Caco-2 (cell line): ENCODE measurements around the gene MAIP1. TPM values are rescaled to one million over a fixed set of nuclear protein-coding genes. Genes with fewer than 3 reads are reported as not detected.

Source experiments
- BruUV-seq: library from RNA; stranded (reverse); fragments of 400-500 nt; replicated peaks from 2 replicates; lab custom pipeline; 2021; lab: Mats Ljungman, UMichigan
- CTCF ChIA-PET: fragments of 300-600 bp; sonication (Branson Sonifier 250); formaldehyde crosslinking; loops from one replicate; lab custom pipeline; 2022; ENCODE audit warnings: antibody characterized with exemption; lab: Charles Lee
- POLR2A ChIA-PET: fragments of 300-600 bp; sonication (Branson Sonifier 250); formaldehyde crosslinking; loops from one replicate; lab custom pipeline; 2022; ENCODE audit warnings: antibody characterized with exemption; lab: Charles Lee
- DNase-seq, 2 experiments: peaks; one replicate each; pipeline versions ENCODE4 v3.0.0 to v3.0.0-alpha.2; 2020 to 2022
- H3K27me3 ChIP-seq: replicated peaks from 2 replicates; pipeline ENCODE4 v1.6.0; 2011; ENCODE audit warnings: low read length; ENCODE audit not compliant: control insufficient read depth, insufficient read depth
- H3K36me3 ChIP-seq: 2 replicates; pipeline ENCODE4 v1.5.1; 2011; ENCODE audit warnings: low read length; ENCODE audit not compliant: control insufficient read depth, insufficient read depth
- H3K4me1 ChIP-seq: fragments of 250-450 bp; sonication (Bioruptor Pico); 2 replicates; pipeline ENCODE4 v1.5.1; 2020; ENCODE audit warnings: mild to moderate bottlenecking
- H3K4me3 ChIP-seq: 2 replicates; pipeline ENCODE4 v1.5.1; 2011; ENCODE audit warnings: low read depth, mild to moderate bottlenecking, control low read depth, low read length
- H3K9me3 ChIP-seq: fragments of 250-450 bp; sonication (Bioruptor Pico); 2 replicates; pipeline ENCODE4 v1.5.1; 2020; ENCODE audit warnings: mild to moderate bottlenecking, moderate library complexity
- H3K27ac Mint-ChIP-seq: one replicate; pipeline ENCODE4 v1.8.0; 2022; ENCODE audit warnings: mixed read lengths; ENCODE audit not compliant: unreplicated experiment
- H3K27me3 Mint-ChIP-seq: one replicate; pipeline ENCODE4 v1.8.0; 2022; ENCODE audit warnings: mixed read lengths; ENCODE audit not compliant: insufficient read depth, unreplicated experiment
- H3K36me3 Mint-ChIP-seq: one replicate; pipeline ENCODE4 v1.8.0; 2022; ENCODE audit warnings: mild to moderate bottlenecking, mixed read lengths; ENCODE audit not compliant: insufficient read depth, unreplicated experiment
- H3K4me1 Mint-ChIP-seq: one replicate; pipeline ENCODE4 v1.8.0; 2022; ENCODE audit warnings: low read depth, mixed read lengths; ENCODE audit not compliant: unreplicated experiment
- H3K4me3 Mint-ChIP-seq: one replicate; pipeline ENCODE4 v1.8.0; 2022; ENCODE audit warnings: mild to moderate bottlenecking, moderate library complexity, mixed read lengths; ENCODE audit not compliant: unreplicated experiment
- H3K9me3 Mint-ChIP-seq: one replicate; pipeline ENCODE4 v1.8.0; 2022; ENCODE audit warnings: mixed read lengths; ENCODE audit not compliant: unreplicated experiment
- intact Hi-C: fragments of 100-400 bp; cut with micrococcal nuclease; formaldehyde crosslinking; loops from one replicate; pipeline ENCODE4 v1.10.0; 2022; ENCODE audit not compliant: unreplicated experiment
- total RNA-seq: library from RNA; stranded (reverse); gene quantifications from 2 replicates; pipeline ENCODE4 v1.2.3, GENCODE V29; 2022
- TF ChIP-seq, protein P1 (sequence below), 2 experiments: fragments of 200-600 bp in 1 of 2; IDR thresholded peaks; 1 replicate in 1 of 2; 2 replicates in 1 of 2; pipeline versions ENCODE4 v1.5.1 to v1.8.0; 2011 to 2022; ENCODE audit warnings: antibody characterized with exemption in 1 of 2, control low read depth in 1 of 2, inconsistent platforms in 1 of 2, low read depth in 1 of 2, low read length in 1 of 2, mild to moderate bottlenecking in 1 of 2, moderate library complexity in 1 of 2; ENCODE audit not compliant: insufficient read depth in 1 of 2, severe bottlenecking in 1 of 2, unreplicated experiment in 1 of 2

The MAIP1 gene
- total RNA-seq, 1 experiment from 2014 or later: 42.1 TPM

DNA sequence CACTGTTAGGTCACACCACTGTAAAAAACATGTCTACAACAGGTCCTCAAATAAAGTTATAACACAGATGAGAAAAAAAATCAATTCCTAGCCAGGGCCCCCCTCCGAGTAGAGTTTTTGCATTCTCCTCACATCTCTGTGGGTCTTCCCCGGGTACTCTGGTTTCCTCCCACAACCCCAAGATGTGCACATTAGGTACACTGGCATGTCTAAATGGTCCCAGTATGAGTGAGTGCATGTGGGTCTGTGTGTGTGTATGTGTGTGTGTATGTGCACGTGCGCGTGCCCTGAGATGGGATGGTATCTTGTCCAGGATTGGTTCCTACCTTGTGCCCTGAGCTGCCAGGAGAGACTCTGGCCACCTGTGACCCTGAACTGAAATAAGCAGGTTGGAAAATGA, 5.0 kb upstream of the MAIP1 start:
- H3K27me3 Mint-ChIP-seq: no peaks in the 10 kb centered on the region
- no peaks in the 10 kb centered on the region for H3K9me3 ChIP-seq
- peaks cover 54% of the 10 kb centered on the region for H3K36me3 Mint-ChIP-seq
- ChIA-PET CTCF (no interaction called here), POLR2A (no interaction called here)
- H3K27ac Mint-ChIP-seq: no peak overlapping the region
- H3K27me3 ChIP-seq: no peaks in the 10 kb centered on the region
- no peaks in the 10 kb centered on the region for H3K9me3 Mint-ChIP-seq
- no peaks in the 10 kb centered on the region for H3K36me3 ChIP-seq
- intact Hi-C loops: no loop called here
- no peak overlapping the region for H3K4me3 ChIP-seq
- no peak for DNase-seq
- peaks cover 4% of the 10 kb centered on the region for H3K4me1 Mint-ChIP-seq
- BruUV-seq: no TSS peak
- H3K4me1 ChIP-seq: peaks cover 4% of the 10 kb centered on the region; the same call in 1 of the 2 replicates
- TF ChIP-seq, protein P1, sequence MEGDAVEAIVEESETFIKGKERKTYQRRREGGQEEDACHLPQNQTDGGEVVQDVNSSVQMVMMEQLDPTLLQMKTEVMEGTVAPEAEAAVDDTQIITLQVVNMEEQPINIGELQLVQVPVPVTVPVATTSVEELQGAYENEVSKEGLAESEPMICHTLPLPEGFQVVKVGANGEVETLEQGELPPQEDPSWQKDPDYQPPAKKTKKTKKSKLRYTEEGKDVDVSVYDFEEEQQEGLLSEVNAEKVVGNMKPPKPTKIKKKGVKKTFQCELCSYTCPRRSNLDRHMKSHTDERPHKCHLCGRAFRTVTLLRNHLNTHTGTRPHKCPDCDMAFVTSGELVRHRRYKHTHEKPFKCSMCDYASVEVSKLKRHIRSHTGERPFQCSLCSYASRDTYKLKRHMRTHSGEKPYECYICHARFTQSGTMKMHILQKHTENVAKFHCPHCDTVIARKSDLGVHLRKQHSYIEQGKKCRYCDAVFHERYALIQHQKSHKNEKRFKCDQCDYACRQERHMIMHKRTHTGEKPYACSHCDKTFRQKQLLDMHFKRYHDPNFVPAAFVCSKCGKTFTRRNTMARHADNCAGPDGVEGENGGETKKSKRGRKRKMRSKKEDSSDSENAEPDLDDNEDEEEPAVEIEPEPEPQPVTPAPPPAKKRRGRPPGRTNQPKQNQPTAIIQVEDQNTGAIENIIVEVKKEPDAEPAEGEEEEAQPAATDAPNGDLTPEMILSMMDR (IDR thresholded peaks at IDR 0.05; ENCODE audit: insufficient read depth in 1 of 2, low read depth in 1 of 2, low read length in 1 of 2, severe bottlenecking in 1 of 2, unreplicated experiment in 1 of 2): no peak
- H3K4me3 Mint-ChIP-seq: no peak overlapping the region

DNA sequence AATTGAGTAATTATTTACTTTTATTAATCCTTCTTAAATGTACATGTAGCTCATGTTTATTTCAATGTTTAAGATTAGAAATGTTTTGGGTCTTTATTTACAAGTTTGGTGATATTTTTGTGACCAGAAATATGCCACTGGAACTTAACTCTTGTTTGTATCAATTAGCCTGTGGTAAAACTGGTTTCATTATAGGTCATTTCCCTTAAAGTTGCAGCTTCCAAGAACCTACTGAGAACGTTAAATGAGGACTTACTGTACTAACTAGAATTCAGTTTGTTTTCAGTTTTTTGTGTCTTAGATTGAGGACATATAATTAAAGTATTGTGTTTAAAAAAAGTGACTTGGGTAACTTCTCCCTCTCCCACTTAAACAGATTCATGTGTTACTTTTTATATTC, 4.4 kb upstream of the MAIP1 start:
- TF ChIP-seq, protein P1 (IDR thresholded peaks at IDR 0.05; ENCODE audit: insufficient read depth in 1 of 2, low read depth in 1 of 2, low read length in 1 of 2, severe bottlenecking in 1 of 2, unreplicated experiment in 1 of 2): no peak
- no peaks in the 10 kb centered on the region for H3K27me3 ChIP-seq
- ChIA-PET CTCF (no interaction called here), POLR2A (no interaction called here)
- intact Hi-C loops: no loop called here
- no peak overlapping the region for H3K27ac Mint-ChIP-seq
- no peaks in the 10 kb centered on the region for H3K36me3 ChIP-seq
- no peaks in the 10 kb centered on the region for H3K27me3 Mint-ChIP-seq
- peaks cover 4% of the 10 kb centered on the region for H3K4me1 Mint-ChIP-seq
- no peak for DNase-seq
- no peaks in the 10 kb centered on the region for H3K9me3 ChIP-seq
- H3K4me3 Mint-ChIP-seq: no peak overlapping the region
- no peak overlapping the region for H3K4me3 ChIP-seq
- peaks cover 4% of the 10 kb centered on the region; the same call in 1 of the 2 replicates for H3K4me1 ChIP-seq
- H3K36me3 Mint-ChIP-seq: peaks cover 50% of the 10 kb centered on the region
- no peaks in the 10 kb centered on the region for H3K9me3 Mint-ChIP-seq
- no TSS peak for BruUV-seq

DNA sequence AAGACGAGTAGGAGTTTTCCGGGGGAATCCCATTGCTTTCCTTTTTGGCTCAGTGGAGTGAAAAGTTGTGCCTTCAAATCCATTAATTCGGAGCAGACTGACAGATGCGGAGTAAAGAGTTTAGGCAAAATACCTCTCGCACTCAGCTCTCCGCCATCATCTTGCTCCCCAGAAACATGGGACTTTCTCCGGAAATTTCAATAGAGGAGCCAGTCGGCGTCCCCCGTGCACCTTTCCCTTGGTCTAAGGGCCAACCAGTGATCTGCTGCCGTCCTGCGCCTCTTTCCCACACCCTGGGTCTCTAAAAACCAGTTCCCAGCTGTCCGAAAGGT, 409 bp upstream of the MAIP1 start:
- Histone ChIP-seq H3K4me3 (peak overlapping the region; percentile 99), H3K9me3 (no peaks in the 10 kb centered on the region), H3K4me1 (peaks cover 4% of the 10 kb centered on the region; the same call in 1 of the 2 replicates), H3K36me3 (no peaks in the 10 kb centered on the region), H3K27me3 (no peaks in the 10 kb centered on the region)
- H3K4me1 Mint-ChIP-seq: peaks cover 10% of the 10 kb centered on the region
- peak overlapping the region; percentile 98 for H3K27ac Mint-ChIP-seq
- CTCF ChIA-PET: interaction anchor here (0.5 kb wide), 1 partner anchor 19 kb away, joined by 3 read pairs; no protein-coding TSS in a partner anchor
- TSS peak; percentile 73 for BruUV-seq
- TF ChIP-seq, protein P1 (IDR thresholded peaks at IDR 0.05; ENCODE audit: insufficient read depth in 1 of 2, low read depth in 1 of 2, low read length in 1 of 2, severe bottlenecking in 1 of 2, unreplicated experiment in 1 of 2): no peak
- peaks cover 26% of the 10 kb centered on the region for H3K36me3 Mint-ChIP-seq
- H3K27me3 Mint-ChIP-seq: no peaks in the 10 kb centered on the region
- H3K4me3 Mint-ChIP-seq: peak overlapping the region; percentile 96
- intact Hi-C loops: loop anchor here (1.0 kb wide), 1 partner anchor 44 kb away; the partner anchor contains the start of gene C2orf69
- no peaks in the 10 kb centered on the region for H3K9me3 Mint-ChIP-seq
- DNase-seq: no peak
- POLR2A ChIA-PET: interaction anchor here (0.7 to 1.1 kb wide), 2 partner anchors 43 to 44 kb away, joined by 3 to 4 read pairs; no protein-coding TSS in a partner anchor
